Stimulated activated CD8-positive, alpha-beta memory T cell treated with anti-CD3 and anti-CD28 coated beads, Interleukin-12 subunit alpha, Interleukin-12 subunit beta, amount 100 ng/mL, for 1 hour (primary cell): ENCODE data around the gene ZYG11B.
"Not testable (repeated sequence)": the region's sequence is repeated elsewhere in the genome, so short reads cannot be mapped to it uniquely, and the experiment has no call there.

Experiments
- DNase-seq: peaks from one replicate; pipeline ENCODE4 v3.0.0-alpha.2; 2020; ENCODE audit warnings: low read depth

Gene ZYG11B

DNA sequence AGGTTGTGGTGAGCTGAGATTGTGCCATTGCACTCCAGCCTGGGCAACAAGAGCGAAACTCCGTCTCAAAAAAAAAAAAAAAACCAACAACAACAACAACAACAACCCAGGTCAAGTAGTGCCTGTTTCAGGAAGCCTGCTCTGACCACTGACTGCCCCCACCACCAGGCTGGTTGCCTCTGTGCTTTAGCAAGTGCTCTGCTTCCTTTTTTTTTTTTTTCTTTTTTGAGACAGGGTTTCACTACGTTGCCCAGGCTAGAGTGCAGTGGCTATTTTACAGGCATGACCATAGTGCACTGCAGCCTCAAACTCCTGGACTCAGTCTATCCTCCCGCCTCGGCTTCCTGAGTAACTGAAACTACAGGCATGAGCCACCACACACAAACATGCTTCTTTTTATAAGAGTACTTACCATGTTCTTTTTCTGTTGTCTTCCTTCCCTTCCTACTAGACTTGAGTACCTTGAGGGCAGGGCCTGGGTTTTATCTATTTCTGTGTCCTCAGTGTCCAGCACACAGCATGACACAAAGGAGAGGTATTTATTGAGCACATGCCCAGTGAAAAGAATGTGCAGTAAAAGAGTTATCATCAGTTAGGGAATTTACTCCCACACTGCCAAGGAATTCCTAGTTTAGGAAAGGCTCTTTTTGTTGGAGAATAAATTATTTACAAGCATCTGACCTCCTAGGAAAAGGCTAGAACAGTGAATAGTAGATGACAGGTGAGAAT is 18.2 kb upstream of the ZYG11B start:
- no peak for DNase-seq

DNA sequence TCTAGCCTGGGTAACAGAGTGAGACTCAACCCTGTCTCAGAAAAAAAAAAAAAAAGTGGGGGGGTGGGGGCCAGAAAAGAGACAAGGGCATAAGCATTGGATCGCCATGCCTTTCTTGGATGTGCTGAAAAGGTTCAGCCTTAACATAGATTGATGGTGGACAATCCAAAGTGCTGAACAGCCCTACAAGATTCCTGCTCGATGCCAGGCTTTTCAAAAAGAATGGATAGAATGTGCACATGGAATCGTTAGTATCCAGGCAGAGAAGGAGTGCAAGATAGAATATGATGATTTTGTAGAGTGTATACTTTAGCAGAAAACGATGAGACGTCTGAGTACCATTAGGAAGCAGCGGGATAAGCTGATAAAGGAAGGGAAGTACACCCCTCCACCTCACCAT is 17.2 kb upstream of the ZYG11B start:
- DNase-seq = no peak

DNA sequence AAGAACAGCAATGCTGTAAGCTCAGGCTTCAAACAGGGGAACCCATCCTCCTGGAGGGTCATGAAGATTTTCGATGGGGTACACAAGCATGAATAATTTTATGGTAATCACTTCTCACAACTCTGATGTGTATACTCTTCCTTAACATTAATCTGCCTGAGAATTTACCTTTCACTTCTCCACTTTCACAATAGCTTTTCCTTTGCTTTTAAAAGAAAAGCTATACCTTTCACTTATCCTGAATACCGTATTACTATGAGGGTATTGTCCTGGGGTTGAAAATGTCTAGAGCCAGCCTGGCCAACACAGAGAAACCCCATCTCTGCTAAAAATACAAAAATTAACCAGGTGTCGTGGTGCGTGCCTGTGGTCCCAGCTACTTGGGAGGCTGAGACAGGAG is 12.7 kb upstream of the ZYG11B start:
- no peak for DNase-seq

DNA sequence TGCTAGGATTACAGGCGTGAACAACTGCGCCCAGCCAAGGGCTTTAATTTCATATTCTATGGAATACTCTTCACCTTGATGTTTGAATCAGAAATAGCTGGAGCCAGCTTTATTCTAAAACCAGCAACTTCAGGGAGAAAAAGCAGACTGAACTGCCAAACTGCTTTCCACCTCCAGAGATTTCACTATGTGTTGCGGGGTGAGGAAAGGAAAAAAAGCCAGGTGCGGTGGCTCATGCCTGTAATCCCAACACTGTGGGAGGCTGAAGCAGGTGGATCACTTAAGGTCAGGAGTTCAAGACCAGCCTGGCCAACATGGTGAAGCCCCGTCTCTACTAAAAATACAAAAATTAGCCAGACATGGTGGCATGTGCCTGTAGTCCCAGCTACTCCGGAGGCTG is 11.0 kb upstream of the ZYG11B start:
- not testable (repeated sequence) for DNase-seq

DNA sequence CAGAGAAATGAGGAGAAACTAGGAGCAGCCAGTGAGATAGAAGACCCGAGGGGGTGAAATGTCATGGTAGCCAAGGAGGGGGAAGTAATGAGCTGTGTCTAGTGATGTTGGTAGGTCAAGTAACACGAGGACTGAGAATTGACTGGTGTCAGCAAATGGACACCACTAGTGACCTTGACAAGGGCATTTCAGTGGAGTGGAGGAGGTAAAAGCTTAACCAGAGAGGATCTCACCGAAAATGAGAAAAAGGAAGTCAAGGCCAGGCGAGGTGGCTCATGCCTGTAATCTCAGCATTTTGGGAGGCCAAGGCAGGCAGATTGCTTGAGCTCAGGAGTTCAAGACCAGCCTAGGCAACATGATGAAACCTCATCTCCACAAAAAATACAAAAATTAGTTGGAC is 3.0 kb upstream of the ZYG11B start:
- DNase-seq = no peak

DNA sequence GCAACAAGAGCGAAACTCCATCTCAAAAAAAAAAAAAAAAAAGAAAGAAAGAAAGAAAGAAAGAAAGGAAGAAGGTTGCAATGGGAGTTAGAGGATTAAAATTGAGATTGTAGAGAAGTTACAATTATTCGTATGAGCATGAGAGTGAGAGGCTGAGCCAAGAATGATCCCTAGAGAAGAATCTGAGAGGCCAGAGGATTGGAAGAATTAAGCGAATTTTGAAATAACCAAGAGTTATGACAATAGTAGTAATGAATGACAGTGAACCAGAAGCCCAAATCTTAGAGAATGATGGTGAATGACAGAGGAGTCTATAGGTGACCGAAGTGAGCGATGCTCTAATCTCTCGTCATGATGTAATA is 369 bp upstream of the ZYG11B start:
- no peak for DNase-seq

DNA sequence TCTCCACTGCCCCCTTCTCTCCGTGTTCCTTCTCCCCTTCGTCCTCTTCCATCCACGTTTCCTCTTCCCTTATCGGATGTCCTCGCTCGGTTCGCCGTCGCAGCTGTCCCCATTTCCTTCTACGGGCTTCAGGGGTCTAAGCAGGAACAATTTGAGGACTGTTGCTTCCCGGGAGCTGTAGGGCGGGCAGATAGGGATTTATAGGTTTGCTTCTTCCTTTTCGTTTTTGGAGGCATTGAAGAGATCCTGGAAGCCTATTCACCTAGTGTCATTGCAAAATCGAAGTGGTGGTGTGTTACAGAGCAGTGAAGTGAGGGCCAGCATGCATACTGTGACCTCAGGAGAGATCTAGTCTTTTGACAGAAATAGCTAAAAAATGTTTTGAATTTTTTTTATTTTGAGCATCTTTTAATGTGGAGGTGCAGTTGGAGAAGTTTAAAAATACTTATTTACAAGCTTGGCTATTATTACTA is 897 bp downstream of the ZYG11B start:
- no peak for DNase-seq

DNA sequence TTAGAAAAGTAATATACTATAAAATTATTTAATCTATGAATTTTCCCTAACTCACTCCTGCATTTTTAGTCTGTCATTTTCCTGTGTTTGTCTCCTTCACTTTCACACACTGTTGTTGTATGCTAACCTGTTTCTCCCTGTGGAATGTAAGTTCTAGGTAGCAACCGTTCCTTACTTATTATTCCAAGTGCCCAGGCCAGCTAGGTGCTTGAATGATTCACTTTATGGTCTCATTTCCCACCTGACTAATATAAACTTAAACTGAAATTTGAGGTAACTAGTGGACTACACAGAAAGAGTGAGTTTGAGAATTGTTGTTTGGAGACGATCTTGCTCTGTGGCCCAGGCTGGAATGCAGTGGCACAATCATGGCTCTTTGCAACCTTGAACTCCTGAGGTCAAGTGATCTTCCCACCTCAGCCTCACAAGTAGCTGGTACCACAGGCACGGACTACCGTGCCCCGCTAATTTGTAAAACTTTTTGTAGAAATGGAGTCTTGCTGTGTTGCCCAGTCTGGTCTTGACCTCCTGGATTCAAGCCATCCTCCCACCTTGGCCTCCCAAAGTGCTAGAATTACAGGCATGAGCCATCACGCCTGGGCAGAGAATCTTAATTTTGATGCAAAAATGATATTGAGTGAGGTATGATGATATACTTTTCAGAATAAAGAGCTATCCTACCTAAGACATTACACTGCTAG is 1.9 kb downstream of the ZYG11B start:
- DNase-seq = no peak

DNA sequence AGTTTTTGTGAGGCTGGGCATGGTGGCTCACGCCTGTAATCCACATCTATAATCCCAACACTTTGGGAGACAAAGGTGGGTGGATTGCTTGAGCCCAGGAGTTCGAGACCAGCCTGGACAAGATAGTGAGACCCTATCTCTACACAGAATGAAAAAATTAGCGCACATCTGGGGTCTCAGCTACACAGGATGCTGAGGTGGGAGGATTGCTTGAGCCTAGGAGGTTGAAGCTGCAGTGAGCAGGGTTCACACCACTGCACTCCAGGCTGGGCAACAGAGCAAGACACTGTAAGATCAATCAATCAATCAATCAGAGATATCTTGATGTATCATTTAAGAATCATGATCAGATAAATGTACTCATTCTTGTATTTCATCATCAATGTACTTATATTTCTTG is 7.1 kb downstream of the ZYG11B start:
- no peak for DNase-seq

DNA sequence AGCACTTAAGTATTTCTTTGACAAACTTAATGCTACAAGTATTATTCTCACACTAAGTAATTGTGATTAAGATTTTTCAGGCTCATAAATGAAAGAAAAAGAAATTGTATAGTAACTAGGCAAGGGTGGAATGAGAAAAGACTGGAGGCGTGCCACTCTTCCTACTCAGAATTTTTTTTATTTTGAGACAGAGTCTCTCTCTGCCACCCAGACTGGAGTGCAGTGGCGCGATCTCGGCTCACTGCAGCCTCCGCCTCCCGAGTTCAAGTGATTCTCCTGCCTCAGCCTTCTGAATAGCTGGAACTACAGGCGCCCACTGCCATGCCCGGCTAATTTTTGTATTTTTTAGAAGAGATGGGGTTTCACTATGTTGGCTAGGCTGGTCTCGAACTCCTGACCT is 9.1 kb downstream of the ZYG11B start:
- not testable (repeated sequence) for DNase-seq

DNA sequence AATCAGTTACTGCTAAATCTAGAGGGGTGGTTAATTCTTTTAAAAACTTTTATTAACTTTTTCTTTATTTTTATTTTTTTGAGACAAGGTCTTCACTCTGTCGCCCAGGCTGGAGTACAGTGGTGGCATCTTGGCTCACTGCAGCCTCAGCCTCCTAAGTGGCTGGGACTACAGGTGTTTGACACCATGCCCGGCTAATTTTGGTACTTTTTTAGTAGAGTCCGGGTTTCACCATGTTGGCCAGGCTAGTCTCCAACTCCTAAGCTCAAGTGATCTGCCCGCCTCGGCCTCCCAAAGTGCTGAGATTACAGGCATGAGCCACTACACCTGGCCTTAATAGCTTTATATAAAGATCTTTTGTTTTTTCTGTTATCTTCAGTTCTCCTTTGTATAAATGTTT is 11.9 kb downstream of the ZYG11B start:
- DNase-seq = no peak

DNA sequence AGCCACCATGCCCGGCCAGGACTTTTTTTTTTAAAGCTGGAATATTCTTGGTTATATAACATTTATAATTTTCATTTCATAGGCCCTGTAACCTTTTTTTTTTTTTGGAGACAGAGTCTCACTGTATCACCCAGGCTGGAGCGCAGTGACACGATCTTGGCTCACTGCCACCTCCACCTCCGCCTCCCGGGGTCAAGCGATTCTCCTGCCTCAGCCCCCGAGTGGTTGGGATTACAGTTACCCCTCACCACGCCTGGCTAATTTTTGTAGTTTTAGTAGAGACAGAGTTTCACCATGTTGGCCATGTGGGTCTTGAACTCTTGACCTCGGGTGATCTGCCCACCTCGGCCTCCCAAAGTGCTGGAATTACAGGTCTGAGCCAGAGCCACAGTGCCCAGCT is 12.6 kb downstream of the ZYG11B start:
- DNase-seq = no peak

DNA sequence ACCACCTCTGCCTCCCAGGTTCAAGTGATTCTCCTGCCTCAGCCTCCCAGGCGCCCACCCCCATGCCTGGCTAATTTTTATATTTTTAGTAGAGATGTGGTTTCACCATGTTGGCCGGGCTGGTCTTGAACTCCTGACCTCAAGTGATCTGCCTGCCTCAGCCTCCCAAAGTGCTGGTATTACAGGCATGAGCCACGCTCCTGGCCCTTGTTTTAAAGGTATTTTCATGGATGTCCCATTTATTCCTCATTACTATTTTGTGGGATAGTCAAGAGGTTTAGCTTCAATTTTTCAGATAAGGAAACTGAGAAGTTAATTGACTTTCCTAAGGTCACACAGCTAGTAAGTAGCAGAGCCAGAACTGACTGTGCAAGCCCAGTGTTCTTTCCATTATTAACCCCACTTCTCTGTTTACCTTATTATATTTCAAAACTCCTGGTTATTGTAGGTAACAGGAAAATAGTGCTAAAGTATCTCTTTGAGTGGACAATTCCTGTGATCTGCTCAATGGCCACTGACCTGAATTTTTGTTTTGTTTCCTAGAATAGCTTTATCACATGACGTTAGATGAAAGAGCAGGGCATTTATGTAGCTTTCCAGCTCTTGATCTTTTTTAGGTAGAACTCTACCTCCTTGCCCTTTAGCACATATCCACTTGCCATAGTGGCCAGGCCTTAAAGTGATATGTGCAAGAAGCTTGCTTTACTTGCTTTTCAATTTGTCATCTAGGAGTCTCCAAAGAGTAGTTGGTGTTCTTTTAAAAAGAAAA is 13.6 kb downstream of the ZYG11B start:
- DNase-seq = no peak

DNA sequence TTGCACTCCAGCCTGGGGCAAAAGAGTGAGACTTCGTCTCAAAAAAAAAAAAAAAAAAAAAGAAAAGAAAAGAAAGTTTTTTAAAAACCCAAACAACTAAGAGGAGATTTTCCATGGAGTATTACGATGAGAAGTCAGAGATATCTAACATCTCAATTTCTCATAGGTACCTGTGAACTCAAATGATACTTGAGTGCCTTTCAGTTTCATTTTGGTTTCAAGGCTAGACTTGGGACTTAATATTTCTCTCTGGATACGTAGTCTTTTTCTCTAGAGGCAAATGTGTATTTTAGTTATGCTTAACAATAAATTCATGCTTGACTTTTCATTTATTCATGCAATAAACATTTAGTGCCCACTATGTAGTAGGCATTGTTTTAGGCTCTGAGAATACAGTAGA is 15.0 kb downstream of the ZYG11B start:
- DNase-seq = no peak

DNA sequence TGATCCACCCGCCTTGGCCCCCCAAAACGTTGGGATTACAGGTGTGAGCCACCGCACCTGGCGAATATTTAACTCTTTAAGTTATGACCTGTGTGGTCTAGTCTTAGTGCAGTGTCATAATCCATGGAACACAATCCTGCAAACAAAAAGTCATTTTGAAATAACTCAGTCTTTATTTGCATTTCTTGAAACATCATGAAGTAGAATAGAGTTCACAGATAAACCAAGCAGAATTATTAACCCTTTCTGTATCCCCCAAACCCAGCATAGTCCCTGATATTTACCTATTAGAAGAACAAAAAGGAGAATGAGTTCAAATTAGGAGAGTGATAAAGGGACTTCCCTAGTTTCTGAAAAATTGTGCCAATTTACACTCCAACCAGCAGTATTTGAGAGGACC is 19.9 kb downstream of the ZYG11B start:
- no peak for DNase-seq

DNA sequence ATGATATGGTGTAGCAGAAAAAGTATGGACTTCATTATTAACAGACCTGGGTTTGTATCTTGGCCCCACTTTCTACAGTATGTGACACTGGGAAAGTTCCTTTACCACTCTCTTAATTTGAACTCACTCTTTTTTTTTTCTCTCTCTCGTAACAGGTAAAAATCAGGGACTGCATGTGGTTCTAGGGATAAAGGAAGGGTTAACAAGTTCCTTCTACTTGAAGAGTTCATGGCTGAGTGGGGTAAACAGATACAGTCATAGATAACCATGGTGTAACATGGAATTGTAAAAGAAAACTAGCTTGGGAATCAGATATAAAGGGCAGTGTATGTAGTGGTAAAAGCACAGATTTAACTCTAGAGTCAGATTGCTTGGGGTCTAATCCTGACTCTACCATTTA is 21.2 kb downstream of the ZYG11B start:
- no peak for DNase-seq

DNA sequence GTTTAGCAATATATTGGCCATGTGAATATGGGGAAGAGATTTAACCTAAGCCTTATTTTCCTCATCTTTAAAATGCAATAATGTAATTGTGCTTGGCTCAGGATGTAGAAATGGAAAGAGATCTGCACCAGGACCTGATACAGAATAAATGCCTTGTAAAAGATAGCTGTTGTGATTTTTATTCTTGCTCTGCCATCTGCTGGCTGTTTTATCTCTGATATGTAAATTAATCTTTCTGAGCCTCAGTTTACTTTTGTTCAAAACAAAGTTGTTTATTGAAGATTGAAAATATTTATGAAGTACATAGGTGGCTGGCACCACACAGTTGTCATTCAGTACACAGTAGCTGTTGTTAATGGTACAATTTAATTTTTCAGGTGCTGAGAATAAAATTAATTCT is 21.9 kb downstream of the ZYG11B start:
- no peak for DNase-seq

DNA sequence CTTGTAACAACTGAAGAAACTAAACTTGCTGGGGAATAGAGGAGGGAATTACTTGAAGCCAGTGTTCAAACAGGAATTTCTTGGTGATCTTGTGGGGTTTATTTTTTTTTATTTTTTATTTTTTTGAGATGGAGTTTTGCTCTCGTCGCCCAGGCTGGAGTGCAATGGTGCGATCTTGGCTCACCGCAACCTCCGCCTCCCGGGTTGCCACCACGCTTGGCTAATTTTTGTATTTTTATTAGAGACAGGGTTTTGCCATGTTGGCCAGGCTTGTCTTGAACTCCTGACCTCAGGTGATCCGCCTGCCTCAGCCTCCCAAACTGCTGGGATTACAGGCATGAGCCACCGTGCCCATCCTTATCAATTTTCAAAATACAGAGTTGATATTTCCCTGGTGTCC is 23.2 kb downstream of the ZYG11B start:
- not testable (repeated sequence) for DNase-seq

DNA sequence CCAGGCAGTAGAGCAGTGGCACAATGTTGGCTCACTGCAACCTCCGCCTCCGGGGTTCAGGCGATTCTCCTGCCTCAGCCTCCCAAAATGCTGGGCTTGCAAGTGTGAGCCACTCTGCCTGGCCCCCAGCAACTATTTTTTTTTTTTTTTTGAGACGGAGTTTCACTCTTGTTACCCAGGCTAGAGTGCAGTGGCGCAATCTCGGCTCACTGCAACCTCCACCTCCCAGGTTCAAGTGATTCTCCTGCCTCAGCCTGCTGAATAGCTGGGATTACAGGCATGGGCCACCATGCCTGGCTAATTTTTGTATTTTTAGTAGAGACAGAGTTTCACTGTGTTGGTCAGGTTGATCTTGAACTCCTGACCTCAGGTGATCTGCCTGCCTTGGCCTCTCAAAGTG is 23.9 kb downstream of the ZYG11B start:
- not testable (repeated sequence) for DNase-seq

DNA sequence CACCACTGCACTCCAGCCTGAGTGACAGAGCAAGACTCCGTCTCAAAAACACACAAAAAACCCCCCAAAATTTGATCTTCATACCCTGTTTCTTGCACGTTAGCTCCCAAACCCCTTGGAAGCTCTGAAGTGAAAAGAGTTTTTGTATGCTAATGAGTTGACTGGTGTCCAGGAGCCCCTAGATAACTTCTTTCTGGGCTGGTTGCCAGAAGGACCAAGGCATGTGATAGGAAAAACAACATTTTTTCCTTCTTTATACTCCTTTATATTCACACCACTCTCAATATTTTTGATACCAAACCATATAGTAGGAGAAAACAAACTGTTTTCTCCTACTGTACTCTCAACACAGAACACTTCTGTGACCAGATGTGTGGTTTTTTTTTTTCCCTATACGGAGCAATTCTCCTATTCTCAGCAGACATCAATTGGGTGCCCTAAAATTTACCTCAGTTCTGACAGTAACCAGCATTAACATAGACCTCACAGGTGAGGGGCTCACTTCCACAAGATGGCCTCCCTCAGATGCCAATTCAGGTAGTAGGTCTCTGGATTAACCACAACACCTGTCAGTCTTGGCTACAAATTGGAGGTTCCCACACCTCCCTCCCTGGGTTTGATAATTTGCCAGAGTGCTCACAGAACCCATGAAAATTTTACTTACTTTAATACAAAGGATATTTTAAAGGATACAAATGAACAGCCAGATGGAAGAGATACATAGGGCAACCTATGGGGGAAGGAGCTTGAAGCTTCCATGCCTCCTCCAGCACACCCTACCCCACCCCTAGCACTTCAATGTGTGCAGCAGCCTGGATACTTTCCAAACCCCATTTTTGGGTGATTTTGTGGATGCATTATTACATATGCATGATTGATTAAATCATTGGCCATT is 25.6 kb downstream of the ZYG11B start:
- DNase-seq = no peak

DNA sequence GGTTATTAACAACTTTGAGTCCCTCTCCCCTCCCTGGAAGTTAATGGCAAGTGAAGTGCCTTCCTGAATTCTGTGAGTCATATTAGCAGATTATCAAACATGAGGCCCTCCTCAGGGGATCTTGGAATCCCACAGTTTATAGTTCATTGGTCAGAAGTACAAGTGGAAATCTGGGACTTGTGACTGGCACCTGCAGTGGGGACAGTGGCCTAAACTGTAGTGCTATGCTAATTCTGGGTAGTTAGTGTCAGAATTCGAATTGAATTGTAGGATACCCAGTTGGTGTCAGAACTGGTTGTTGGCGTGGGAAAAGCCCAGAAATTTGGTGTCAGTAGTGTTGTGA is 26.2 kb downstream of the ZYG11B start:
- DNase-seq = no peak

DNA sequence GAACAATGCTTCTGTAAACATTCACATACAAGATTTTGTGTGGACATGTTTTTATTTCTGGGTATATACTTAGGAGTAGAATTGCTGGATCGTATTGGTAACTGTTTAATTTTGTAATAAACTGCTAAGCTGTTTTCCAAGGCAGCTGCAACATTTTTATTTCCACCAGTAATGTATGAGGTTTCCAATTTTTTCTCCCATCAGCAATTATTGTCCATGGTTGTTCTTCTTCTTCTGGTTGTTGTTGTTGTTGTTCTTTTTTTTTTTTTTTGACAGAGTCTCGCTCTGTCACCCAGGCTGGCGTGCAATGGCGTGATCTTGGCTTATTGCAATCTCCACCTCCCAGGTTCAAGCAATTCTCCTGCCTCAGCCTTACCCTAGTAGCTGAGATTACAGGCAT is 26.9 kb downstream of the ZYG11B start:
- no peak for DNase-seq
